Measurements from ENCODE around the gene CHD1.

DNA sequence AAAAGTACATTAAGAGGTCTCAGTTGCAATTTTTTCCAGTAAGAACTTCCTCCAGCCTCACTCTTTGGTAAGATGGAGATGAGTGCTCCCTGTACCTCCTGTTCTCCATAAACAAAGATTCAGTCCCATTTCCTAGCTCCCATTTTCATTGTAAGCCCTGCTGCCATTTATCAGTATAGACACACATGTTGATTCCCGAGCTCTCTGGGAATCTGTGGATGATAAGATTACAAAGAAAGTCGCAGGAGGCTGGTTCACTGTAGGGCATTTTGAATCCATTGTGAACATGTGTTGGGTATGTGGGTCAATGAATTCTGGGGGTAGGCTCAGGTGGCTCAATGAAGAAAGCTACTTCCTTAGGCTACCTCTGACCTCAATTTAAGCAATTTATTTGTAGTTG lies 118.6 kb downstream of the CHD1 start:
- TF ChIP-seq, protein P1, sequence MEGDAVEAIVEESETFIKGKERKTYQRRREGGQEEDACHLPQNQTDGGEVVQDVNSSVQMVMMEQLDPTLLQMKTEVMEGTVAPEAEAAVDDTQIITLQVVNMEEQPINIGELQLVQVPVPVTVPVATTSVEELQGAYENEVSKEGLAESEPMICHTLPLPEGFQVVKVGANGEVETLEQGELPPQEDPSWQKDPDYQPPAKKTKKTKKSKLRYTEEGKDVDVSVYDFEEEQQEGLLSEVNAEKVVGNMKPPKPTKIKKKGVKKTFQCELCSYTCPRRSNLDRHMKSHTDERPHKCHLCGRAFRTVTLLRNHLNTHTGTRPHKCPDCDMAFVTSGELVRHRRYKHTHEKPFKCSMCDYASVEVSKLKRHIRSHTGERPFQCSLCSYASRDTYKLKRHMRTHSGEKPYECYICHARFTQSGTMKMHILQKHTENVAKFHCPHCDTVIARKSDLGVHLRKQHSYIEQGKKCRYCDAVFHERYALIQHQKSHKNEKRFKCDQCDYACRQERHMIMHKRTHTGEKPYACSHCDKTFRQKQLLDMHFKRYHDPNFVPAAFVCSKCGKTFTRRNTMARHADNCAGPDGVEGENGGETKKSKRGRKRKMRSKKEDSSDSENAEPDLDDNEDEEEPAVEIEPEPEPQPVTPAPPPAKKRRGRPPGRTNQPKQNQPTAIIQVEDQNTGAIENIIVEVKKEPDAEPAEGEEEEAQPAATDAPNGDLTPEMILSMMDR (IDR thresholded peaks at IDR 0.05) = no peak
- no peak for TF ChIP-seq POLR2A (IDR thresholded peaks at IDR 0.05)

Data from Peyer's patch (tissue), 4 donors.